GM11168 (cell line): ENCODE measurements around the gene NBPF3.
"Not testable (repeated sequence)": the region's sequence is repeated elsewhere in the genome, so short reads cannot be mapped to it uniquely, and the experiment has no call there.

Experiments
- in situ Hi-C: fragments of 300-500 bp; cut with MboI; formaldehyde crosslinking; loops from one replicate; pipeline ENCODE4 v1.12.0; 2022; ENCODE audit warnings: low sequenced_read_pairs; ENCODE audit not compliant: unreplicated experiment

The NBPF3 gene

DNA sequence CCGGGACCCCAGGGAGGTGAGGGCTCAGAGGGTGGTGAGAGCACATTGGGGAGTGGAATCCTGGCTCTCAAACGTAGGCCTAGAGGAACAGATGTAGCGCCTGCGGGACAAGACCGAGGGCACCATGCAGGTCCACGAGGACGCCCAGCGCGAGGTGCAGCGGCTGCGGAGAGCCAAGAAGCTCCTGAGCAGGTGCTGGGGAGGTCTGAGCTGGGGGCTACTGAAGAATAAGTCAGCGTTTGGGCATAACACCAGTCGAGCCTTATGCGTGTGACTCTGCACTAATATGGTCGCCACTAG, 2.6 kb upstream of the NBPF3 start:
- in situ Hi-C loops = no loop called here

DNA sequence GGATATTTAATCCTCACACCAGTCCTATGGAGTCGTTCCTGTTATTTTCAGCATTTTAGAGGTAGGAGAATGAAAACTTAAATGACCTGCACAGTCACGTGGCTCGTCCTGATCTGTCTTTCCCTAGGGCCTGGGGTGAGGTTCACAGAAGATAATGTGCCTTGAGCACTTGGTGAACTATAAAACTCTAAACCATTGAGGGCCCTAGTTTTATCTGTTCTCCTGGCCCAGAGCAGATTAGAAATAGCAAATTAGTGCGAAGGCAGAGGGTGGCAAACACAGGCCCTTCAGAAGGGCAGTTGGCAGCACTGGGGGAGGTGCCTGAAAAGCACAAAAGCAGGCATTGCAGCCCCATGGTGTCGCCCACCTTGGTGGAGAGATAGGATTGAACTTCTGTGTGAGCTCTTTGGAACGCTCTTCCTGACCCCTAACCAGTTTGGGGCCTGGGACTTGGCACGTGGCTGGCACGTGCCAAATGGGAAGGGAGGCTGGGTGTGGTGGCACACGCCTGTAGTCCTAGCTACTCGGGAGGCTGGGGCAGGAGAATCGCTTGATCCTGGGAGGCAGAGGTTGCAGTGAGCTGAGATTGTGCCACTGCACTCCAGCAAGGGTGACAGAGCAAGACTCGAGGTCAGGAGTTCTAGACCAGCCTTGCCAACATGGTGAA, 1.2 kb upstream of the NBPF3 start:
- in situ Hi-C loops = not testable (repeated sequence)

DNA sequence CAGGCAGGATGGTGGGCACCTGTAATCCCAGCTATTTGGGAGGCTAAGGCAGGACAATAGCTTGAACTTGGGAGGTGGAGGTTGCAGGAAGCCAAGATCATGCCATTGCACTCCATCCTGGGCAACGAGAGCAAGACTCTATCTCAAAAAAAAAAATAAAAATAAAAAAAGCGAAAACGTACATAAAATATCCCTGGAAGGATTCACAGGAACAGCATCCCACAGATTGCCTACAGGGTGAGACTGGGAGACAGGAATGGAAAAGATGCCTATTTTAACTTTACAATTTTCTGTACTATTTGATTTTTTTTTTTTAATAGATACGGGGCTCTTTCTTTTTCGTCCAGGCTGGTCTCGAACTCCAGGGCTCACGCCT, 604 bp upstream of the NBPF3 start:
- in situ Hi-C loops = no loop called here

GRCh38 chr1:21440630-21441125, 741 bp downstream of the NBPF3 start:
- in situ Hi-C loops = not testable (repeated sequence)

DNA sequence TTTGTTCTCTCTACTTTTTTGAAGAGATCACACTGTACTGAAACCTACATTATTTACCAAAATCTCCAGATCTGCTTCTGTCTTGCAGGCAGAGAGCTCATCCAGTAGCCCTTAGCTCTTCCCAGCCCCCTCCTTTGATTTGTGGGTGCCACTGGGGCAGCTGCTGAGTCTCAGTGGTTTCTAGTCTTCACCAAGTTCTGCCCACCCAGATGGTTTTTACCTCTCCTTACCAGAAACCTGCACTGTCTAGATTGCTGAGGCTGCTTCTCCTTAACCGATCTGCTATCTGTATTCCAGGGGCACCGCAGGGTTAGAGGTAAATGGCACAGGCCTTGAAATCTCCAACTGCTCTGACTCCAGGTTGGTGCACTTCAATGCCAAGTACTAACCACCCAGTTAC, 6.7 kb downstream of the NBPF3 start:
- in situ Hi-C loops = not testable (repeated sequence)

DNA sequence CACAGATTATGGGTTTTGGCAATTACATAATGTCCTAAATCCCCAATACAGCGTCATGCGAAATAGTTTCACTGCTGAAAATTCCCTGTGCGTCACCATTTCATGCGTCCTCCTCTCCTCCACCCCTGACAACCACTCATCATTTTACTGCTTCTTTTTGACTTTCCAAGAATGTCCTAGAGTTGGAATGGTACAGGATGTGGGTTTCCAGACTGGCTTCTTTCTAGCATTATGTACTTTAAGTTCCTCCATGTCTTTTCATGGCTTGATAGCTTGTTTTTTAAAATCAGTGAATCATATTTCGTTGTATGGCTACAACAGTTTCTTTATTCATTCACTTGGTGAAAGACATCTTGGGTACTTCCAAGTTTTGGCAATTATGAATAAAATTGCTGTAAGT, 7.4 kb downstream of the NBPF3 start:
- in situ Hi-C loops = no loop called here

DNA sequence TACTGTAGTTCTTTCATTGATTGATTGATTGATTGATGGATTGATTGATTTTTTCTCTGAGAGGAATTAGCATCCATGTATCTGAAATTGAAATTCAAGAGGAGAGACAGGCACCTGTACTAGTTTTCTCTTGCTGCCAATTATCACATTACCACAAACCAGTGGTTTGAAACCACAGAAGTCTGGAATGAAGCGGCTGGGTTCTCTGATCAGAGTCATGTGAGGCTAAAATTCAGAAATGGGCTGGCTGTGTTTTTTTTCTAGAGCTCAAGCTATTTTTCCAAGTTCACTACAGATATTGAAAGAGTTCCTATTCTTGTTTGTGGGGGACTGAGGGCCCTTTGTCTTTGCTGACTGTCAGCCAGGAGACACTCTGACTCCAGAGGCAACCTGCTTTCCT, 10.0 kb downstream of the NBPF3 start:
- in situ Hi-C loops = no loop called here

- in situ Hi-C loops = no loop called here
These were observed 11.3 kb downstream of the NBPF3 start for GRCh38 chr1:21451212-21451611.

DNA sequence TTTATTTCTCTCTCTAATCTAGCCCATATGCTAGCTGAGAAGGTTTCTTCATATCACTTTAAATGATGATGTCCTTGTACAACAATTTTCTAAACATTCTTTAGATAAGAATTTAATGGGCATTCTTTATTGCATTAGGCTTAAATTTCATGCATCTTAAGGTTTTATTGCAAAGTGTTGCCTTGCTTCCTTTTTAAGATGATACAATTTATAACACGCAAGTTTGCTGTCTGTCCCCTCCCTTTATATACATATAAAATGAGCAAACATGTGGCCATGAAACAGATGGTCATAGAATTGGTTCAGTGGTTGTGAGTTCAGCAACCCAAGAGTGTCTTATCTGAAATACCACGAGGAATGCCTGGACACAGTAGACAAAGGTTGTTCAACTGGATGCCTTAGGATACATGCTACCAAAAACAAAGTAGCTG, 12.1 kb downstream of the NBPF3 start:
- in situ Hi-C loops = no loop called here

GRCh38 chr1:21453964-21454614, 14.2 kb downstream of the NBPF3 start:
- in situ Hi-C loops = not testable (repeated sequence)

DNA sequence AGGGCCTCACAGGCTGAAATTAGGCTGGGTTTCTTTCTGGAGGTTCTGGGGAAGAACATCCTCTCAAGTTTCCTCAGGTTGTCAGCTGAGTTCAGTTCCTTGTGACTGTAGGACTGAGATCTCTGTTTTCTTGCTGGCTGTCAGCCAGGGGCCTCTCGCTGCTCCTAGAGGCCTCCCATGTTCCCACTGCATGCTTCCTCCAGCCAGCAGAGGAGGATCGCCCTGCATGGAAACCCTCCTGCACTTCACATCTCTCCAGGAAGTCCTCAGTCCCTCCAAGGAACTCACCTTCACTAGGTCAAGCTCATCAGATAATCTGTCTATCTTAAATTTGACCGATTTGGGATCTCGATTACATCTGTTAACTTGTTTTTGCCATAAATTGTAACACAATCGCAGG, 15.0 kb downstream of the NBPF3 start:
- in situ Hi-C loops = not testable (repeated sequence)

- in situ Hi-C loops = no loop called here
These were observed 17.7 kb downstream of the NBPF3 start for GRCh38 chr1:21457654-21458053.

- in situ Hi-C loops = not testable (repeated sequence)
These were observed 25.2 kb downstream of the NBPF3 start for GRCh38 chr1:21465127-21465526.

DNA sequence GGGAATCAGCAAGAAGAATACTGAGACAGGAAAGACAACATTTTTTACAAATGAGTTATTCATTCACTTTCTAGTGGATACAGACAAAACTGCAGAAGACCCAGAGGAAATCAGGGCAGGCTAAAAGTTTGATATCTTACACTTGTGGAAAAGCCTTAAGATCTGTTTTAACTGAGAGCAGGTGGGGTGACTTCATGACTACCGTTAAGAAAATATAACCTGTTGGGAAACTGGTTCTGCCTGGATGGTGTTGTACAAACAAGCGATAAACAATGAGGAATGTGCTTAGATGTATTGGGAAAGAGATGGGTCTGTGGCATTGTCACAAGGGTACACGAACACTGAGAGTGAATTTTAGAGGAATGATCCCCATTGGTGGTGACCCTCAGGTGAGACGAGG, 28.0 kb downstream of the NBPF3 start:
- in situ Hi-C loops = not testable (repeated sequence)

DNA sequence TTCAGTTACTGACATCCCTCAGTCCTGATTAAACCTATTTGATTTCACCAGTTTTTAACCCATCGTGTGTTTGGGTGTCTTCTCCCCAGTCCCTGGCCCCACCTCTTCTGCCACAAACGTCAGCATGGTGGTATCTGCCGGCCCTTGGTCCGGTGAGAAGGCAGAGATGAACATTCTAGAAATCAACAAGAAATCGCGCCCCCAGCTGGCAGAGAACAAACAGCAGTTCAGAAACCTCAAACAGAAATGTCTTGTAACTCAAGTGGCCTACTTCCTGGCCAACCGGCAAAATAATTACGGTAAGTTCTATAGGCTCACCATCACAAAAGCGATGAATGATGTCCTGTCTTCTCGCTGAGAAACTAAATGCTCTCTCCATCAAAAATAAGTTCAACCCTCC, 28.7 kb downstream of the NBPF3 start:
- in situ Hi-C loops = no loop called here

DNA sequence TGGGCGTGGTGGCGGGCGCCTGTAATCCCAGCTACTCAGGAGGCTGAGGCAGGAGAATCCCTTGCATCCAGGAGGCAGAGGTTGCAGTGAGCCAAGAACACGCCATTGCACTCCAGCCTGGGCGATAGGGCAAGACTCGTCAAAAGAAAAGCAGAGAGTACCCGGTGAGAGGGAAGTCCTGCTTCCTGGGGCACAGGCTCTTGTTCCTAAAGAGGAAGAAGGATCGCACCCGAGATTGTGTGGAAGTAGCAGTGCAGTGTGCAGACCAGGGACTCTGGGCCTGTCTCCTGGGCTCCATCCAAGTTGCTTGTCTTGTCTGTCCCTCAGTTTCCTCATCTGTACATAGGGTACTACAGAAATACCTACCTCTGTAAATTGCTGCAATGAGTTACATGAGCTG, 29.6 kb downstream of the NBPF3 start:
- in situ Hi-C loops = no loop called here

DNA sequence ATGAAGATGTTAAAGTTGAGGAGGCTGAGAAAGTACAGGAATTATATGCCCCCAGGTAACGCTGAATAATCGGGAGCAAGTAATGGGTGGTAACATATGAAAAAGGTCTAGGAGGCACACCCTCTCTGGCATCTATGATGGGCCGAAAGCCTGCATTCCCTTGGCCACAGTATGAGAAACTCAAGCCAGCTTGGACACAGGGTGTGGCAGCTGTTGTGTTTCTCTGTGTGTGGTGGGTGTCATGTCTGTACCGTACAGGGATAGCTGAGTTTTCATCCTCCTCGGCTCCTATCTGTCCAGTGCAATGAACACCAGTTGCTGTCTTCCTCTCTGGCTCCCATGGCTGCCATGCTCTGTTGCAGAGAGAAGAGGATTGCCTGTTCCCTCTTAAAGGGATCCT, 32.9 kb downstream of the NBPF3 start:
- in situ Hi-C loops = no loop called here

- in situ Hi-C loops = no loop called here
These were observed 38.4 kb downstream of the NBPF3 start for GRCh38 chr1:21478356-21478755.

DNA sequence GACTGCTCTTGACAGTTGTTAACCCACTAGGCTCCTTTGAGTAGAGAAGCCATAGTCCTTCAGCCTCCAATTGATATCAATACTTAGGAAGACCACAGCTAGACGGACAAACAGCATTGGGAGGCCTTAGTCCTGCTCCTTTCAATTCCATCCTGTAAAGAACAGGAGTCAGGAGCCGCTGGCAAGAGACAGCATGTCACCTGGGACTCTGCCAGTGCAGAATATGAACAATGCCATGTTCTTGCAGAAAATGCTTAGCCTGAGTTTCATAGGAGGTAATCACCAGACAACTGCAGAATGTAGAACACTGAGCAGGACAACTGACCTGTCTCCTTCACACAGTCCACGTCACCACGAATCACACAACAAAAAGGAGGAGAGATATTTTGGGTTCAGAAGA, 43.9 kb downstream of the NBPF3 start:
- in situ Hi-C loops = loop anchor here (5.0 kb wide), 1 partner anchor 57 kb away; no protein-coding TSS in a partner anchor

- in situ Hi-C loops = no loop called here
These were observed 49.2 kb downstream of the NBPF3 start for GRCh38 chr1:21489146-21489545.

- in situ Hi-C loops = no loop called here
These were observed 51.0 kb downstream of the NBPF3 start for GRCh38 chr1:21490774-21491487.
